HepG2 (cell line): ENCODE measurements around the gene IQGAP2. TPM values are rescaled to one million over a fixed set of nuclear protein-coding genes. Genes with fewer than 3 reads are reported as not detected.

Experiments
- U2AF2 ChIP-seq: fragments of 200-400 bp; formaldehyde crosslinking; IDR thresholded peaks from 2 replicates; pipeline ENCODE4 v1.6.1; 2017; ENCODE audit warnings: low read depth, mild to moderate bottlenecking, low read length
- ZNF790 ChIP-seq: sonication (generic); formaldehyde crosslinking; IDR thresholded peaks from 2 replicates; pipeline ENCODE4 v1.8.0; 2022; ENCODE audit warnings: missing genetic modification reagents, mild to moderate bottlenecking, borderline replicate concordance
- ZNF850 ChIP-seq: sonication (generic); formaldehyde crosslinking; conservative IDR thresholded peaks from 2 replicates; pipeline ENCODE4 v1.9.0; 2021; ENCODE audit warnings: mild to moderate bottlenecking, missing genetic modification reagents
- polyA plus RNA-seq, 8 experiments: library from polyadenylated mRNA; depleted of rRNA in 3 of 8; stranded (reverse) in 7 of 8; unstranded in 1 of 8; fragments of >200 nt; fragmentation: Illumina TruSeq in 4 of 8; extraction: Trizol in 4 of 8; gene quantifications; 2 replicates each; pipeline versions ENCODE4 v1.2.1 to v1.2.3, GENCODE V29; 2011 to 2016; ENCODE audit warnings: low read depth in 4 of 8, missing spikeins in 1 of 8, mixed read lengths in 1 of 8; ENCODE audit not compliant: insufficient read depth in 1 of 8
- total RNA-seq, 5 experiments: library from RNA; depleted of rRNA; stranded (reverse); fragments of >200 nt; fragmentation: Illumina TruSeq; extraction: Trizol; gene quantifications; 2 replicates each; pipeline ENCODE4 v1.2.3, GENCODE V29; 2016; ENCODE audit warnings: low read depth in 1 of 5
- TF ChIP-seq, protein P1 (sequence below): sonication (generic); formaldehyde crosslinking; IDR thresholded peaks from 2 replicates; pipeline ENCODE4 v1.9.0; 2021; ENCODE audit warnings: missing genetic modification reagents, mild to moderate bottlenecking, borderline replicate concordance
- TF ChIP-seq, protein P2 (sequence below): sonication (generic); formaldehyde crosslinking; IDR thresholded peaks from 2 replicates; pipeline ENCODE4 v1.4.0; 2020; ENCODE audit warnings: mild to moderate bottlenecking, missing genetic modification reagents
- TF ChIP-seq, protein P3 (sequence below): sonication (generic); formaldehyde crosslinking; IDR thresholded peaks from one replicate; pipeline ENCODE4 v1.5.1; 2020; ENCODE audit warnings: mild to moderate bottlenecking, missing genetic modification reagents; ENCODE audit errors: not compliant biosample characterization
- TF ChIP-seq, protein P4 (sequence below): sonication (generic); formaldehyde crosslinking; IDR thresholded peaks from 2 replicates; pipeline ENCODE4 v1.5.0; 2020; ENCODE audit warnings: mild to moderate bottlenecking, missing genetic modification reagents, borderline replicate concordance
- TF ChIP-seq, protein P5 (sequence below): sonication (generic); formaldehyde crosslinking; IDR thresholded peaks from 2 replicates; pipeline ENCODE4 v1.4.0; 2020; ENCODE audit warnings: missing genetic modification reagents, borderline replicate concordance

The IQGAP2 gene
- total and polyA plus RNA-seq, 2 of the 13 experiments (the other 11 are each of a cell fraction or from before 2014, with no cell fraction given), result 35.2 to 83.3 TPM

DNA sequence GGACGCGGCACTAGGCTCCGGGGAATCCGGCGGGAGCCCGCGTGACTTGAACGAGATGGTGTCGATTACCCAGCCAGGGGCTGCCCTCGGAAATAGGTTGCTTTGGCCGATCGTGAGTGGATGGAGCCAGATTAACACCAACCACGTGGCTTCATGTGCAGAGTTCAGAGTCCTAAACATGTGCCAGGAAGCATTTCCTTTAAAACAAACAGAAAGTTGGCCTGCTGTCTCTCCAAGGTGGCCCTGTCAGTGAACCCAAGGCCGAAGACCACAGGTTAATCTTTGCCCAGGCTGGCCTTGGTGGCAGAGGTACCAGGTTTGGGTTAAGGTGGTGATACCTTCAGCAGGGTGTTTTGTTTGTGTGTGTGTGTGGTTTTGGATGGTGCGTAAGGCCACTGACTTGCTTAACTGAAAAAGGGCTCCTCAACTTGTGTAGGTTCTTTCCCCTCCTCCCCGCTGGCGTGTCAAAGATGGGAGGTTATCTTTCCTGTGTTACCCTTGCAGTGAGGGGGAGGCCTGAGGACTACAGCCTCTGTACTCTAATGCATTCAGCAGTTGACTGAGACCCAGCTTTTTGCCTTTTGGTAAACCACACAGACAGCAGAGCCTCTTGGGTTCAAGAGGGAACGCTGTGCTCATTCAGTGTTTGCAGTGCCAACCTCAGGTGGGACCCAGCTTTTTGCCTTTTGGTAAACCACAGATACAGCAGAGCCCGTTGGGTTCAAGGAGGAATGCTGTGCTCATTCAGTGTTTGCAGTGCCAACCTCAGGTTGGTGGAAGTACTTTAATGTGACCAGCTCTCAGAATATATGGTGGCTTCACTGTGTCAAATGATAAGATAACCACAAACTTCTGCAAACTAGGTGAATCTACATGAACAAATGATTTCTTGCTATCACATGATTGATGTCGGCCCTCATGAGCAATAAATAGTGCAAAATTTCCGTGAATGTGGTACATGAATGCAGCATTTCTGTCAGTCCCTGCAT lies 1.4 kb downstream of the IQGAP2 start (continued):
- TF ChIP-seq, protein P1, sequence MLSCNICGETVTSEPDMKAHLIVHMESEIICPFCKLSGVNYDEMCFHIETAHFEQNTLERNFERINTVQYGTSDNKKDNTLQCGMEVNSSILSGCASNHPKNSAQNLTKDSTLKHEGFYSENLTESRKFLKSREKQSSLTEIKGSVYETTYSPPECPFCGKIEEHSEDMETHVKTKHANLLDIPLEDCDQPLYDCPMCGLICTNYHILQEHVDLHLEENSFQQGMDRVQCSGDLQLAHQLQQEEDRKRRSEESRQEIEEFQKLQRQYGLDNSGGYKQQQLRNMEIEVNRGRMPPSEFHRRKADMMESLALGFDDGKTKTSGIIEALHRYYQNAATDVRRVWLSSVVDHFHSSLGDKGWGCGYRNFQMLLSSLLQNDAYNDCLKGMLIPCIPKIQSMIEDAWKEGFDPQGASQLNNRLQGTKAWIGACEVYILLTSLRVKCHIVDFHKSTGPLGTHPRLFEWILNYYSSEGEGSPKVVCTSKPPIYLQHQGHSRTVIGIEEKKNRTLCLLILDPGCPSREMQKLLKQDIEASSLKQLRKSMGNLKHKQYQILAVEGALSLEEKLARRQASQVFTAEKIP, result no peak
- TF ChIP-seq, protein P2, sequence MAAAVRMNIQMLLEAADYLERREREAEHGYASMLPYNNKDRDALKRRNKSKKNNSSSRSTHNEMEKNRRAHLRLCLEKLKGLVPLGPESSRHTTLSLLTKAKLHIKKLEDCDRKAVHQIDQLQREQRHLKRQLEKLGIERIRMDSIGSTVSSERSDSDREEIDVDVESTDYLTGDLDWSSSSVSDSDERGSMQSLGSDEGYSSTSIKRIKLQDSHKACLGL (CRISPR knock-in tag), result peak; percentile 85
- TF ChIP-seq, protein P3, sequence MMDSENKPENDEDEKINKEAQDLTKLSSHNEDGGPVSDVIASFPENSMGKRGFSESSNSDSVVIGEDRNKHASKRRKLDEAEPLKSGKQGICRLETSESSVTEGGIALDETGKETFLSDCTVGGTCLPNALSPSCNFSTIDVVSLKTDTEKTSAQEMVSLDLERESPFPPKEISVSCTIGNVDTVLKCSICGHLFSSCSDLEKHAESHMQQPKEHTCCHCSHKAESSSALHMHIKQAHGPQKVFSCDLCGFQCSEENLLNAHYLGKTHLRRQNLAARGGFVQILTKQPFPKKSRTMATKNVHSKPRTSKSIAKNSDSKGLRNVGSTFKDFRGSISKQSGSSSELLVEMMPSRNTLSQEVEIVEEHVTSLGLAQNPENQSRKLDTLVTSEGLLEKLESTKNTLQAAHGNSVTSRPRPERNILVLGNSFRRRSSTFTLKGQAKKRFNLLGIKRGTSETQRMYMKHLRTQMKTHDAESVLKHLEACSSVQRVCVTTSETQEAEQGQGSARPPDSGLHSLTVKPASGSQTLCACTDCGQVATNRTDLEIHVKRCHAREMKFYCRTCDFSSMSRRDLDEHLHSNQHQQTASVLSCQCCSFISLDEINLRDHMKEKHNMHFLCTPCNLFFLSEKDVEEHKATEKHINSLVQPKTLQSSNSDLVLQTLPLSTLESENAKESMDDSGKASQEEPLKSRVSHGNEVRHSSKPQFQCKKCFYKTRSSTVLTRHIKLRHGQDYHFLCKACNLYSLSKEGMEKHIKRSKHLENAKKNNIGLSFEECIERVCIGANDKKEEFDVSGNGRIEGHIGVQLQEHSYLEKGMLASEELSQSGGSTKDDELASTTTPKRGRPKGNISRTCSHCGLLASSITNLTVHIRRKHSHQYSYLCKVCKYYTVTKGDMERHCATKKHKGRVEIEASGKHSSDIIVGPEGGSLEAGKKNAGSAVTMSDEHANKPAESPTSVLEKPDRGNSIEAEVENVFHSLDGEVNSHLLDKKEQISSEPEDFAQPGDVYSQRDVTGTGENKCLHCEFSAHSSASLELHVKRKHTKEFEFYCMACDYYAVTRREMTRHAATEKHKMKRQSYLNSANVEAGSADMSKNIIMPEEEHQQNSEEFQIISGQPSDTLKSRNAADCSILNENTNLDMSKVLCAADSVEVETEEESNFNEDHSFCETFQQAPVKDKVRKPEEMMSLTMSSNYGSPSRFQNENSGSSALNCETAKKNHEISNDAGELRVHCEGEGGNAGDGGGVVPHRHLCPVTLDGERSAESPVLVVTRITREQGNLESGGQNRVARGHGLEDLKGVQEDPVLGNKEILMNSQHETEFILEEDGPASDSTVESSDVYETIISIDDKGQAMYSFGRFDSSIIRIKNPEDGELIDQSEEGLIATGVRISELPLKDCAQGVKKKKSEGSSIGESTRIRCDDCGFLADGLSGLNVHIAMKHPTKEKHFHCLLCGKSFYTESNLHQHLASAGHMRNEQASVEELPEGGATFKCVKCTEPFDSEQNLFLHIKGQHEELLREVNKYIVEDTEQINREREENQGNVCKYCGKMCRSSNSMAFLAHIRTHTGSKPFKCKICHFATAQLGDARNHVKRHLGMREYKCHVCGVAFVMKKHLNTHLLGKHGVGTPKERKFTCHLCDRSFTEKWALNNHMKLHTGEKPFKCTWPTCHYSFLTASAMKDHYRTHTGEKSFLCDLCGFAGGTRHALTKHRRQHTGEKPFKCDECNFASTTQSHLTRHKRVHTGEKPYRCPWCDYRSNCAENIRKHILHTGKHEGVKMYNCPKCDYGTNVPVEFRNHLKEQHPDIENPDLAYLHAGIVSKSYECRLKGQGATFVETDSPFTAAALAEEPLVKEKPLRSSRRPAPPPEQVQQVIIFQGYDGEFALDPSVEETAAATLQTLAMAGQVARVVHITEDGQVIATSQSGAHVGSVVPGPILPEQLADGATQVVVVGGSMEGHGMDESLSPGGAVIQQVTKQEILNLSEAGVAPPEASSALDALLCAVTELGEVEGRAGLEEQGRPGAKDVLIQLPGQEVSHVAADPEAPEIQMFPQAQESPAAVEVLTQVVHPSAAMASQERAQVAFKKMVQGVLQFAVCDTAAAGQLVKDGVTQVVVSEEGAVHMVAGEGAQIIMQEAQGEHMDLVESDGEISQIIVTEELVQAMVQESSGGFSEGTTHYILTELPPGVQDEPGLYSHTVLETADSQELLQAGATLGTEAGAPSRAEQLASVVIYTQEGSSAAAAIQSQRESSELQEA (CRISPR knock-in tag), result peak; percentile 62
- no peak for TF ChIP-seq U2AF2
- TF ChIP-seq, protein P4, sequence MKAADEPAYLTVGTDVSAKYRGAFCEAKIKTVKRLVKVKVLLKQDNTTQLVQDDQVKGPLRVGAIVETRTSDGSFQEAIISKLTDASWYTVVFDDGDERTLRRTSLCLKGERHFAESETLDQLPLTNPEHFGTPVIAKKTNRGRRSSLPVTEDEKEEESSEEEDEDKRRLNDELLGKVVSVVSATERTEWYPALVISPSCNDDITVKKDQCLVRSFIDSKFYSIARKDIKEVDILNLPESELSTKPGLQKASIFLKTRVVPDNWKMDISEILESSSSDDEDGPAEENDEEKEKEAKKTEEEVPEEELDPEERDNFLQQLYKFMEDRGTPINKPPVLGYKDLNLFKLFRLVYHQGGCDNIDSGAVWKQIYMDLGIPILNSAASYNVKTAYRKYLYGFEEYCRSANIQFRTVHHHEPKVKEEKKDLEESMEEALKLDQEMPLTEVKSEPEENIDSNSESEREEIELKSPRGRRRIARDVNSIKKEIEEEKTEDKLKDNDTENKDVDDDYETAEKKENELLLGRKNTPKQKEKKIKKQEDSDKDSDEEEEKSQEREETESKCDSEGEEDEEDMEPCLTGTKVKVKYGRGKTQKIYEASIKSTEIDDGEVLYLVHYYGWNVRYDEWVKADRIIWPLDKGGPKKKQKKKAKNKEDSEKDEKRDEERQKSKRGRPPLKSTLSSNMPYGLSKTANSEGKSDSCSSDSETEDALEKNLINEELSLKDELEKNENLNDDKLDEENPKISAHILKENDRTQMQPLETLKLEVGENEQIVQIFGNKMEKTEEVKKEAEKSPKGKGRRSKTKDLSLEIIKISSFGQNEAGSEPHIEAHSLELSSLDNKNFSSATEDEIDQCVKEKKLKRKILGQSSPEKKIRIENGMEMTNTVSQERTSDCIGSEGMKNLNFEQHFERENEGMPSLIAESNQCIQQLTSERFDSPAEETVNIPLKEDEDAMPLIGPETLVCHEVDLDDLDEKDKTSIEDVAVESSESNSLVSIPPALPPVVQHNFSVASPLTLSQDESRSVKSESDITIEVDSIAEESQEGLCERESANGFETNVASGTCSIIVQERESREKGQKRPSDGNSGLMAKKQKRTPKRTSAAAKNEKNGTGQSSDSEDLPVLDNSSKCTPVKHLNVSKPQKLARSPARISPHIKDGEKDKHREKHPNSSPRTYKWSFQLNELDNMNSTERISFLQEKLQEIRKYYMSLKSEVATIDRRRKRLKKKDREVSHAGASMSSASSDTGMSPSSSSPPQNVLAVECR, result peak; percentile 83
- TF ChIP-seq, protein P5, sequence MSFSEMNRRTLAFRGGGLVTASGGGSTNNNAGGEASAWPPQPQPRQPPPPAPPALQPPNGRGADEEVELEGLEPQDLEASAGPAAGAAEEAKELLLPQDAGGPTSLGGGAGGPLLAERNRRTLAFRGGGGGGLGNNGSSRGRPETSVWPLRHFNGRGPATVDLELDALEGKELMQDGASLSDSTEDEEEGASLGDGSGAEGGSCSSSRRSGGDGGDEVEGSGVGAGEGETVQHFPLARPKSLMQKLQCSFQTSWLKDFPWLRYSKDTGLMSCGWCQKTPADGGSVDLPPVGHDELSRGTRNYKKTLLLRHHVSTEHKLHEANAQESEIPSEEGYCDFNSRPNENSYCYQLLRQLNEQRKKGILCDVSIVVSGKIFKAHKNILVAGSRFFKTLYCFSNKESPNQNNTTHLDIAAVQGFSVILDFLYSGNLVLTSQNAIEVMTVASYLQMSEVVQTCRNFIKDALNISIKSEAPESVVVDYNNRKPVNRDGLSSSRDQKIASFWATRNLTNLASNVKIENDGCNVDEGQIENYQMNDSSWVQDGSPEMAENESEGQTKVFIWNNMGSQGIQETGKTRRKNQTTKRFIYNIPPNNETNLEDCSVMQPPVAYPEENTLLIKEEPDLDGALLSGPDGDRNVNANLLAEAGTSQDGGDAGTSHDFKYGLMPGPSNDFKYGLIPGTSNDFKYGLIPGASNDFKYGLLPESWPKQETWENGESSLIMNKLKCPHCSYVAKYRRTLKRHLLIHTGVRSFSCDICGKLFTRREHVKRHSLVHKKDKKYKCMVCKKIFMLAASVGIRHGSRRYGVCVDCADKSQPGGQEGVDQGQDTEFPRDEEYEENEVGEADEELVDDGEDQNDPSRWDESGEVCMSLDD (CRISPR knock-in tag), result no peak; the same call in 1 of the 2 replicates
- TF ChIP-seq ZNF850 (CRISPR knock-in tag), result no peak
- no peak for TF ChIP-seq ZNF790 (CRISPR knock-in tag)
